ENCODE data around the gene EFCAB13.
"Not testable (repeated sequence)": the region's sequence is repeated elsewhere in the genome, so short reads cannot be mapped to it uniquely, and the experiment has no call there.

DNA sequence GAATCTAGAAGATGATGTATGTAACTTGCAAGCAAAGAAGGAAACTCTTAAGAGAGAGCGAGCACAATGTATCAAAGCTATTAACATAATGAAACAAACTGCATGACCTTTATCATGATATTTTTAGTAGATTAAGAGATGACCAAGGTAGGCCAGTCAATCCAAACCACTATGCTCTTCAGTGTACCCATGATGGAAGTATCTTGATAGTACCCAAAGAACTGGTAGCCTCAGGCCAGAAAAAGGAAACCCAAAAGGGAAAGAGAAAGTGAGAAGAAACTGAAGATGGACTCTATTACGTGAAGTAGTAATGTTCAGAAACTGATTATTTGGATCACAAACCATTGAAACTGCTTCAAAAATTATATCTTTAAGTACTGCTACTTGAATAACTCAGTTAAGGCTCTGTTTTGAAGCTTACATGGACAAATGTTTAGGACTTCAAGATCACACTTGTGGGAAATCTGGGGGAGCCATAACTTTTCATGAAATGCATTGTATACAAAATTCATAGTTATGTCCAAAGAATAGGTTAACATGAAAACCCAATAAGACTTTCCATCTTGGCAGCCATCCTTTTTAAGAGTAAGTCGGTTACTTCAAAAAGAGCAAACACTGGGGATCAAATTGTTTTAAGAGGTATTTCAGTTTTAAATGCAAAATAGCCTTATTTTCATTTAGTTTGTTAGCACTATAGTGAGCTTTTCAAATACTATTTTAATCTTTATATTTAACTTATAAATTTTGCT is 102.3 kb downstream of the EFCAB13 start:
- not testable (repeated sequence) for TF ChIP-seq CTCF, POLR2A, POLR2AphosphoS5 (IDR thresholded peaks at IDR 0.05)
